T-helper 1 cell (primary cell): ENCODE measurements around the gene TTLL5.
A peak's percentile ranks its signal among the peaks of the same experiment; 100 is the strongest.

Source experiments
- DNase-seq, 5 donors: peaks; one replicate each; pipeline ENCODE4 v3.0.0-alpha.2; 2012 to 2020
- total RNA-seq, 4 donors: gene quantifications; one replicate each; lab custom pipeline; 2026; lab: John Stamatoyannopoulos, UW

TTLL5 gene, protein sequence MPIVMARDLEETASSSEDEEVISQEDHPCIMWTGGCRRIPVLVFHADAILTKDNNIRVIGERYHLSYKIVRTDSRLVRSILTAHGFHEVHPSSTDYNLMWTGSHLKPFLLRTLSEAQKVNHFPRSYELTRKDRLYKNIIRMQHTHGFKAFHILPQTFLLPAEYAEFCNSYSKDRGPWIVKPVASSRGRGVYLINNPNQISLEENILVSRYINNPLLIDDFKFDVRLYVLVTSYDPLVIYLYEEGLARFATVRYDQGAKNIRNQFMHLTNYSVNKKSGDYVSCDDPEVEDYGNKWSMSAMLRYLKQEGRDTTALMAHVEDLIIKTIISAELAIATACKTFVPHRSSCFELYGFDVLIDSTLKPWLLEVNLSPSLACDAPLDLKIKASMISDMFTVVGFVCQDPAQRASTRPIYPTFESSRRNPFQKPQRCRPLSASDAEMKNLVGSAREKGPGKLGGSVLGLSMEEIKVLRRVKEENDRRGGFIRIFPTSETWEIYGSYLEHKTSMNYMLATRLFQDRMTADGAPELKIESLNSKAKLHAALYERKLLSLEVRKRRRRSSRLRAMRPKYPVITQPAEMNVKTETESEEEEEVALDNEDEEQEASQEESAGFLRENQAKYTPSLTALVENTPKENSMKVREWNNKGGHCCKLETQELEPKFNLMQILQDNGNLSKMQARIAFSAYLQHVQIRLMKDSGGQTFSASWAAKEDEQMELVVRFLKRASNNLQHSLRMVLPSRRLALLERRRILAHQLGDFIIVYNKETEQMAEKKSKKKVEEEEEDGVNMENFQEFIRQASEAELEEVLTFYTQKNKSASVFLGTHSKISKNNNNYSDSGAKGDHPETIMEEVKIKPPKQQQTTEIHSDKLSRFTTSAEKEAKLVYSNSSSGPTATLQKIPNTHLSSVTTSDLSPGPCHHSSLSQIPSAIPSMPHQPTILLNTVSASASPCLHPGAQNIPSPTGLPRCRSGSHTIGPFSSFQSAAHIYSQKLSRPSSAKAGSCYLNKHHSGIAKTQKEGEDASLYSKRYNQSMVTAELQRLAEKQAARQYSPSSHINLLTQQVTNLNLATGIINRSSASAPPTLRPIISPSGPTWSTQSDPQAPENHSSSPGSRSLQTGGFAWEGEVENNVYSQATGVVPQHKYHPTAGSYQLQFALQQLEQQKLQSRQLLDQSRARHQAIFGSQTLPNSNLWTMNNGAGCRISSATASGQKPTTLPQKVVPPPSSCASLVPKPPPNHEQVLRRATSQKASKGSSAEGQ (N-terminal part only)
- total RNA-seq = 26.1 to 40.3 (median 38.6) reads per million in 4 donors

DNA sequence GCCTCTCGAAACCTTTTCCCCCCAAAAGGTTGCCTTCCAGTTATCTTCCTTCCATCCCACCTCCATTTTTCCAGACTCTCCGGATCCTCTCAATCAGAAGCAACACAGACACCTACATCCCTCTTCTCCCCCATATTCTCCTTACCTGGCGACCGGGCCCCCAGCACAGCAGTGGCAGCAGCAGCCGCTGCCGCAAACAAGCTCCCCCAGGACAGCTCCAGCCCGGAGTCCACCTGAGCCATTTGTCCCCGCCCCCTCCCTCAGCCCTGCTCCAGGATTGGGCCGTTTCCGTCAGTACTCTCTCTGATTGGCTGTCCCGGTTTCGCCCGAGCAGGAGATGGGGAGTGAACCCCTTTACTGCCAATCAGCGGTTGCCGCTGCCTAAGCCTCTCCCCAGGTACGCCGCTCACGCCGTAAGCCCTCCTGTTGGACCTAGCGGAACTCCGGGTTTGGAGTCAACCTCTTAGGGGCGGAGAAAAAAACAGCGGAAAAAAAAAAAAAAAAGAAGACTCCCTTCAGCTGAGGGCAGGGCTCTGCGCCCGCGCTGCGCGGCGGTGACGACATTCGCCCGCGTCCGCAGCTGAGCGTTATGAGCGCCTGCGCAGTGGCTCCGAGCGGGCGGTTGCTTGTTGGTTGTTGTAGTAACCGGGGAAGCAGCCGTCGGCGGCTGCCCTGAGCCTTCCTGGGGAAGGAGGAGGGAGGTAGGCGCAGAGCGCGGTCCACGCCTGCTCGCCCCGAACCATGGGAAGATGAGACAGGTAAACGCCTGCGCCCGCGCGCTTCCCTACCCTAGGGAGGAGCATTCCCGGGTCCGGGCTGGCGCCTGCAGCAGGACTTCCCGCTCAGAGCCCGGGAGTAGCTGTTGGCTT is at the start of gene TTLL5, which contains the start of gene ERG28:
Gene TTLL5 (plus strand): TSS at position 617 of the 869 bp plus-strand sequence. CDS start 1,904 bp downstream, outside the sequence.
Gene ERG28 (minus strand): TSS at position 247 of the 869 bp plus-strand sequence. CDS start 3,374 bp downstream, outside the sequence.
- peak; percentile 95 to 99 (median 96) for DNase-seq

DNA sequence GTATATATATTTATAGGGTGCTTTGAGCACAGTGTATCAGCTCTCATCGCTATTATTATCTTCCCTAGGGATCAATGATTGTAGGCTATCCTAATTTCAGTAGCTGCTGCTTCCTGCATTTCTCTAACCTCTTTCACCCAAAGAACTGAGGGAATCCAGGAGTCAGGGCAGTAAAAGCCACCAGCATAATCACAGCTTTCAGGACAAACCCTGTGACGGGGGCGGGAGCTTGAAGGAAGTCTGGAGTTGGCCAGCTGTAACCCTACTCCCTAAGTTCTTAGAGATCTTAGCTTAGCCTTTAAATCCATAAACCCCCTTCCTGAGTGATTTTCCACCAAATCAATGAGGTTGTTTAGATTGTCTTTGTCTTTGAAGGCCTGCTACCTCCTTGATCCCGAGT is 48.9 kb upstream of the TTLL5 start:
- no peak for DNase-seq

DNA sequence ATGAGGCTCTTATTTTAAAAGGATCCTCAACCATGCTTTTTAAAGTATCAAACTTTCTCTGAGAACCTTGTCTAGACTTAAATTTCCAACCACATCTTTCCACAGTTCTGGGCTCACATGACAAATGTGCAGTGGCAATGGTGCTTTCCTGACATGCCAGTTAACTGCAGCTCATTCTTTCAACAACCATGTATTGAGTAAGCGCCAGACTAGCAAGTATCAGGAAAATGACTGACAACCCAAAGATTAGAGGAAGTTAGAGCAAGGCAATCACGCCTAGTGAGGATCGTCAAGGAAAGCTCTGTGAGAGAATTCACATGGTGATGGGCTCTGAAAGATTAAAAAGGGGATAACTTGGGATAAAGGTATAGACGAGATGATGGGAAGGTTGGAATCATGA is 46.9 kb upstream of the TTLL5 start:
- no peak for DNase-seq

DNA sequence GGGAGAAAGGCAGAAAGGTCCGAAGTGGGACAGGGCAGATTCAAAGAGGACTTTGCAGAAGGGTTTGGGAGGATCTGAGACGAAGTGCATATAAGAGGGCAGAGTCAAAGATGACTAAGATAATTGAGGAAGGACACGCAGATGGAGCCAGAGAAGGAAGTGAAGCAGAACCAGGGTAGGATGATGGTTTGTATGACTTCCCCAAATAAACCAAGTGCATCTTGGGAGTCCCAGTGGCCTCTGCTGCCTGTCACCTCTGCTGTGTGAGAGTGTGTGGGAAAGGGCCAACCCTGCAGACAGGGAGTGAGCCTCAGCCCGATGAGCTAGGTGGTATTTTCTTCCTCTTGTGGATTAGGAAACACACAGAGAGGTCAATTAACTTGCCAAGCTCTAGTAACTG is 45.8 kb upstream of the TTLL5 start:
- DNase-seq = no peak

DNA sequence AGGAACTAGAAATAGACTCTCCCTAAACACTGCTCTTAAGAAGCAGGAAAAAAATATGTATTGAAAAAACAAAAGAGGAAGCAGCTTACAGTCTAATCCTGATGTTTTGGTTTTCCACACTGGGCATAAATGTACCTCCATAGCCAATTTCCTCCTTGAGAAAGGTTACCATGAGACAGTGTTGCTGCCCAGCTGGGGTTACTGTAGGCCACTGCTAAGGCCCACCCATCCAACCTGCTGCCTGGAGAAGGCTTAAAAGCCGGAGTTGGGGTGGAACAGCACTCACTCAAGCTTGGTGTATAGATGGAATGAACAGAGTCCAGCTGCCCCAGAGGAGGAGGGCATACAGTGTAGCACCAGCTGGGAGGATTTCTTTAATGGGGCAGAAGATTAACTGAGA is 41.5 kb upstream of the TTLL5 start:
- no peak for DNase-seq

DNA sequence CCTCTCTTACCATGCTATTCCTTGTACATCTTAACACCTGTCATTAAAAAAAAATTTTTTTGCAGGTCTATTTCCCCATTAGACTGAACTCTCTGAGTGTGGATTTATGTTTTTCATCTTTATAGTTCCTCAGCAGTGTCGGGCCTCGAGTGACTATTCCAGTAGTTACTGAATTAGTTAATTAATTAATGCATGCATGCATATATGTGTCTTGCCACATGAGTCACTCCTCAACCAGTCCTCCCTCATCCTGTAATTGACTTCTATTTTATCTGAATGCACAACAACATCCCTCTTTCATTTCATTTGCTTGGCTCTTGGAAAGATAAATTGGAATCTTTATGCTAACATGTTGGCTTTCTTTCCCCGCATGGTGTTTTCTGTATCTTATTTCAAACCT is 36.0 kb upstream of the TTLL5 start:
- DNase-seq = no peak

DNA sequence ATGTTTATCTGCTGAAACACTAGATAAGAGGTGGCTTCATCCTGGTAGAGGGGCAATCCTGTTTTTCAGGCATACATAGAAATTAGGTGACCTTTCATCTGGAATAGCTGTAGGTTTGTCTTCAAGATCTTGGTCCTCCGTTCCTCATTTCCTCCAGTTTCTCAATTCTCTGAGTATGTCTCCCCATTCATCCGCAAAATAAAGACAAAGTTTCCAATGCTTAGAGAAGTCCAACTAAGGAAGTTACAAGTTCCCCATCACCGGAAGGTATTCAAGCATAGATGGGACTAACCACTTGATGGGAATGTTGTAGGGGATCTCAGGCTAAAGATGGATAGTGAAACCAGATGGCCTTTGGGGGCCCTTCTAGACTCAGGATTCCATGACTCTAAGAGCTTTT is 34.6 kb upstream of the TTLL5 start:
- DNase-seq = no peak

DNA sequence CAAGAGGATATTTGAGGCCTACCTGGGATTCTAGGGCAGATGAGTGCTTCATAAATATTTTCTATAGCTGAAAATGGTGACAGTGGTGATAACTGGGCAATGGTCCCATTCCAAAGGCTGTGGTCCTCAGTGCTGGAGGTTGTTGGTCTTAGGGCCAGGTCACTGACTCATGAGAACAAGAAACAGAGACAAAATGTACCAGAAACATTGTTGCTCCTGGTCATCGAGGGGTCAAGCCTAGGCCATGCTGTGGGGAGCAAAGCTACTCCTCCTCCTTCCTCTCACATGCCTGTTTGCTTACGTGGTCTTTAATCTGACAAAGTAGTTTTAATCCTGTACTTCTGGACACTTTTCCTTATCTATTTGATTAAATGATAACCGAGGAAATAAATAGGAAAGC is 34.2 kb upstream of the TTLL5 start:
- DNase-seq = no peak

DNA sequence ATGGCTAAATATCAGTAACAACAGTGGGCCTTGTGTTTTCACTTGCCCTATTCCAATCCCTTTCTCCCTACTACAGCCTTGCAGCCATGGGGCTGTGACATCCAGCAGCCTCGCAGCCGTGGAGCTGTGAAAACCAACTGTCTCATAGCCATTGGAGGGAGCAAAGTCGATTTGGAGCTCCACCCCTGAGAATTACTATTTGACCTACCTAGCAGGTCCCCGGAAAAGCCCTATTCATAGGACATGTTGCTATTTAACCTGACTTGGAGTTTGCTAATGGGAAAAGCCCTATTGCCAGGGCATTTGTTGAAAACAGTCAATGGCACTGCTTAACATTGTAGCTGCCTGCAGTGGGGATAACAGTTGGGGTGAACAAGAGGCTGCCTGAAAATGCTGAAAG is 33.6 kb upstream of the TTLL5 start:
- no peak for DNase-seq

DNA sequence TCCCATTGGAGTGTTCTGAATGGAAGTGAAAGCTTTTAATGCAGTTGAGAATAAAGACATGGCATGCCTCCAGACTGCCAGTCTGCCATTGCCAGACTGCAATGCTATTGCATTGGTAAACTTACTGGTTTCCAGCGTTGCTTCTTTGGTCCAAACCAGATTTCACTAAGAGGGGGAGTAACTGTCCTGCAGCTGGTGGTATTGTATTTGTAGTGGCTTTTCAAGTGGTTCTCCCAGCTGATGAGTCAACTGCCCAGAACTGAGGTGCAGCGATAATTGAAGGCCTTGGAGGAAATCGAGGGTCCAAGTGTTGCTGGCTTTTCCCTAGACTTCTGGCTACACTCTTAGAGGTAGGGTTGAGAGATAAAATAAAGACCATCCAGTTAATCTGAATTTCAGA is 32.2 kb upstream of the TTLL5 start:
- no peak for DNase-seq

DNA sequence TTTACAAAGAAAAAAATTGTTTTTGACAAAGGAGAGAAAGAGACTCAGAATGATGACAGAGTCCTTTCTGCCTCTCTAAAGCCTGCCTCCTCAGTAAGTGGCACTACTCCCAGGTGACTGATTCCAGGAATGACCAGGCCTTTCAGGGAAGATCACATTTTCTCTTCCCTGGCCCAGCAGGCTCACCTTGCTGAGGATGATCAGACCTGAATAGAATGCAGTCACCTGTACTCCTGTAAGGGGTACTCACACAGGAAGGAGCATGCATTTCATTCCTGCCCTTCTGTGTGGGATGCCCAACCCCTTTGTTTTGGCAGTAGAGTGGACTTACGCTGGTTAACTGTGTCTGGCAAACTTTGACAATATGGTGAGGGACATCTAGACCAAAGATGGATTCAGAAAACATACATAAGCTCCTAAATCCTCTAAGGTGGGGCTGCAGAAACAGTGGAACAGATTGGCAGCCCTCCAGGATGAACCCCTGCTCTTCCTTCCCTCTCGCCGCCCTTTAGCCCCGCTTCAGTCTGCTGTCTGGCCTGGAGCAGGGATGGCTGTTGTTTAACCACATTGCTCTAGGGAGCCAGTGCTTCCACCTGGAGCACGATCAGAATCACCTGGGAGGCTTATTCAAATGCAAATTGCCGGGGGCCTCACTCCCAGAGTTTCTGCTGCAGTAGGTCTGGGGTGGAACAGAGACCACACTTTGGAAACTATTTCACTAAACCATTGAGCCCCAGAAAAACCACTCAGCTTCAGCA is 30.2 kb upstream of the TTLL5 start:
- no peak for DNase-seq

DNA sequence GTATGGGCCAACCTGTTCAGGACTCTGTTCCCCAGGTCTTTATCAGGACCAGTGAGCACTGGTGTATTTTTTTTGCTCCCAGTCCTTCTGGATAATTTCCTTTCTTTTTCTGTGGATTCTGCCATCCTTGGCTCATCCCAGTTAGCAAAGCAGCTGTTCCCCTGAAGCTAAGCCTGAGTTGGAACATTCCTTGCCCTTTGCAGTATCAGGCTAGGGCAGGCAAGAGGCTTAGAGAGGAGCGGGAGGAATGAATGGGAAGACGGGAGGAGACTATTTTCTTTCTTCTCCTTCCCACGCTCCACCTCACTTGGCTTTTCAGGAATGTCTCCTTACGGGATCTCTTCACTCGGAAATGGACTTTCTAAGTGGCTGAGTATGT is 29.6 kb upstream of the TTLL5 start:
- no peak for DNase-seq

DNA sequence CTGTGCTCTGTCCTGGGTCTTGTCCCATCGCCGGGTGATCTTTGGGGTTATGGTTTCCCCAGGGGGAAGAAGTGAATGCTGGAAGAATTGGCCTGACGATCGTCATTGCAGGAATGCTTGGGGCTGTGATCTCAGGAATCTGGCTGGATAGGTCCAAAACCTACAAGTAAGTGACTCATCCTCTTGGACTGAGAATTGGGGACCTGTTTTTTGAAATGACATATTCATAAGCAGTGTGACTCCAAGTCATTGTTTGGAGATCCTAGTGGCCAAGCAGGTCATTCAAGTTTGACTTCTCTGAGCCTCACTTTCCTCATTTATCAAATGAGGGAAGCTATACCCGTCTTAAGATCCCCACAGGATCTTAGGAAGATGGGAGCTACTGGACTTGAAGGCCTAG is 26.2 kb upstream of the TTLL5 start:
- DNase-seq = no peak

DNA sequence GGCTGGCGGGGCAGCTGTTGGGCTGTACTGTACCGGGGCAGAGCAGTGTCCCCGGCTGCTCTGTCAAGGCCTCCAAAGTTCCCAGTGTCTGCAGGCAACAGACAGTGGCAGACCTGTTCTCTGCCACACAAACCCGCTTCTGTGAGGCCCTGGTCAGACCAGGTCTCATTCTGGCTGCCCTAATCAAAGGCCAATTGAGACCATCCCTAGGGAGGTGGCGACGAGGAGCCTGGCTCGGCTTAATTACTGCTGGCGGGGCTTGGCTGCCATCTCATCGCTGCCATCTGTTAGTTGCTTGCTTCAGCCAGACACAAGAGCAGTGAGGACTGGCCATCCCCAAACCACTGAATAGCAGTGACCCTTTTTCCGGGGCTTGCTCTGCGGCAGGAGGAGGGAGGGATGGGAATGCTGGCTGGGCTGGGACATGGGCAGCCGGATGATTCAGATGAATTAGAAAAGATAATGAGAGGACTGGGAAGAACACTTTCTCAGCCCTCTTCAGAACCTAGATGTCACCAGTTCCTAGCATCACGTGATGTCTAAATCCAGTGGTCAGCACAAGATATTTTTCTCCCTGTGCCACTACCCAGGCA is 24.9 kb upstream of the TTLL5 start:
- no peak for DNase-seq

DNA sequence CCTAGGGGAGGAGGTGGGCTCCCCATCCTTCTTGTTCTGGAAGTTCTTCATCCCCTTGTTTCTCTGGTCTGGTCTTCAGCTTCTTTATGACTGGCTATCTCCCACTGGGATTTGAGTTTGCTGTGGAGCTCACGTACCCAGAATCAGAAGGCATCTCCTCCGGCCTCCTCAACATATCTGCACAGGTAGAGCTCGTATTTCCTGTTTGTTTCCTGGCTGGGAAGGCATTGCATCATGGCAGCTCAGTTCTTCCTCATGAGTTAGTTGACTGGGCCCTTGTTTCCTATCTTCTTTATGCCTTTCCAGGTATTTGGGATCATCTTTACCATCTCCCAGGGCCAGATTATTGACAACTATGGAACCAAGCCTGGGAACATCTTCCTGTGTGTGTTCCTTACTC is 20.2 kb upstream of the TTLL5 start:
- DNase-seq = no peak

DNA sequence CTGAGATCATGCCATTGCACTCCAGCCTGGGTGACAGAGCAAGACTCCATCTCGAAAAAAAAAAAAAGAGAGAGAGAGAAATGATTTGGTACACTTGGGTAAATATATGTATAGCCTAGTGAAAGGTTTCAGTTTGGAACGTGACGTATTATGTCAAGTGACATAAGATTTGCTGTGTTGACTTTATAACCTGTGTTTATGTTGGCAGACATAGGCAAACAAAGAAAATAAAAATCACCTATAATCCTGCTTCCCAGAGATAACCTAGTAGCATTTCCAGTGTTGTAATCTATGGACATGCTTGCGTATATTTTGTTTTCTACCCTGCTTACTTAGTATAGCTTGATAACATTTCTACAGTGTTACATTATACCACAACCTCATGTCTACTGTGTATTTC is 17.1 kb upstream of the TTLL5 start:
- DNase-seq = no peak

DNA sequence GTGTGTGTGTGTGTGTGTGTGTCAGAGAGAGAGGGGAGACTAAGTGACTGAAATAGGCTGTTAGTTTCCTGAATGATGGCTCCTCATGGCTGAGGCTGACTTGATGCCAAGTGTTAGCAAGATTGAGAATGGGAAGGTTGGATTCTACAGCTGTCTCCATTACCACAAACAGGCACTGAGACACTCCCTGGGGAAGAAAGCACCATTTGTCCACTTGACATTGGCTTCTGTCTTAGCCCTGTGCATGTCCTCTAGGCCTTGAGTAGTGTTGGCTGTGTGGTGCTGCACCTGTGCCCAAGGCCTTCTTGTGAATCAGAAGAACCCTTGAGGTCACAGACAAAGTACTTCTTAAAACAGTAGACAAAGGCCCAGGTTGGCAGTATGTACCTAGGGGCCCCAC is 16.0 kb upstream of the TTLL5 start:
- no peak for DNase-seq

DNA sequence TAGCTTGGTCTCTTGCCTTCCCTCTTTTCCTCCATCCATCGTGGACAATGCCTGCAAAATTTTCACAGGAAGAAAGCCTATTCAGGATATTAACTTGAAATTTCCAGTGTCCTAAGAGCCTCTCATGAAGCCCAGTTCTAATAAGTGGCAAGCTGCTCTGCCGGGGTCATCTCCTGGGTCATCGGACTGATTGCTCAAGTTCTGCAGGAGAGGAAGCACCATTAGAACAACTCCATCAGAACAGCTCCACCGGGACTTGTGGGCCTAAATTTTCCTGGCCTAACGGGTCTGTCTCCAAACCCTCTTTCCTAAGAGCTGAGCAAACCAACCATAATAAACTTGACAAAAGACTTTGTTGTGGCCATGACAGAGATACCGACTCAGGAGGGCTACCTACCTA is 14.3 kb upstream of the TTLL5 start:
- no peak for DNase-seq

DNA sequence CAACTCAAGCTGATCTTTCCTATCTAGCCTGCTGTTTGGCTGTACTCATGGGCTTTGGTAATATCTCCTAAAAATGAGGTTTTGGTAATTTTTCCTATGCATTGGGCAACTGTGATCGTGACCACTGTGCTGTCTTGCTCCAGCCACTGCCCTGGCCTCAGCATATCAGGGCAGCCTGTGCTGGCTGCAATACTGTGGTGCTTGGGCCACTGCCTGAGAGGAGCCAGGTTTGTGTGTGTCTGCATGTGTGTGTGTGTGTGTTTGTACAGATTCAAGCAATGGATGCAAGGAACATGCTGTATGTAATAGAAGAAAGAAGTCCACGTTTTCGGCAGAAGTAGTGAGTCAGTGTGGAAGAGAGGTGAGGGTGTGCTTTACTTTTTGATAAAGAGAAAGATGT is 13.4 kb upstream of the TTLL5 start:
- no peak for DNase-seq

DNA sequence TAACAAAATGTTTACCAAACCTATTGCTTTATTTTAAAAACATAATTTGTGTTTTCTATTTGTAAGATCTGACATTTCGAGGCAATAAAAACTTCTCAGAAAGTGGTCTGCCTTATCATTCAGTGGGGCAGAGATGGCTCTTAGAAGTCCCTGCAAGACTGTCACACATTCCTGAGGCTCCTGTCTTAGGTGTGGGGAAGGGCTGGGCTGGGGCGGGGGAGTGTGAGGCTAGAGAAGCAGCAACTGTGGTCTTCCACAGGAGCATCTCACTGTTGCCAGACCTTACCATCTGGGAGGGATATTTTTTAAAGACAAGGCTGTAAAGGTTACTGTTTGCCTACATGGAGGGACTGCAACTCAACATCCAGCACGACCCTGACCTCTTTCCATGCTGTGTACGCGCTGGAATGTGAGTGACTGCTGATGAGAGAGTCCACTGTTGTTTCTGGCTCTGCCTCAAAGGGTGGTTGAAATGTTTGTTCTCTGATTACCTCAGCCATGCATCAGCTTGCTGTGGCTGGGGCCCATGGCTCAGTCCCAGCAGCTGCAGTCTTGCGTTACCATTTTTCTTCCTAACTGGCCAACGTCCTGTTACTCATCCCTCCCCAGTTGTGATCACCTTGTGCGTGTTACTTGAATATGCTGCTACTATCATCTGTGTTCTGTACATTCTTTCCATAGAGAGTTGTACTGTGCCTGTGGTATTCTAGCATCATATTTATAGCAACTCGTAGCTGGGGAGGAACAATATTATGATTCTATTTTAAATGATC is 12.8 kb upstream of the TTLL5 start:
- no peak for DNase-seq
